Subcutaneous adipose tissue (tissue), 4 donors: ENCODE data around the gene RBM11. TPM values are rescaled to one million over a fixed set of nuclear protein-coding genes. Genes with fewer than 3 reads are reported as not detected.

Source experiments
- total RNA-seq, 4 donors: library from RNA; depleted of rRNA; stranded (reverse); fragments of >200 nt; gene quantifications; one replicate each; pipeline ENCODE4 v1.1.0, GENCODE V29; 2016
- TF ChIP-seq, protein P1 (sequence below): fragments of 450-650 bp; IDR thresholded peaks from one replicate; pipeline ENCODE4 v1.5.1; 2016; ENCODE audit warnings: low read depth, mild to moderate bottlenecking, control low read depth, antibody characterized with exemption, moderate library complexity

RBM11 gene
- total RNA-seq, 4 donors from 2014 or later, result 0.38 to 0.68 (median 0.65) TPM; not detected in 1

DNA sequence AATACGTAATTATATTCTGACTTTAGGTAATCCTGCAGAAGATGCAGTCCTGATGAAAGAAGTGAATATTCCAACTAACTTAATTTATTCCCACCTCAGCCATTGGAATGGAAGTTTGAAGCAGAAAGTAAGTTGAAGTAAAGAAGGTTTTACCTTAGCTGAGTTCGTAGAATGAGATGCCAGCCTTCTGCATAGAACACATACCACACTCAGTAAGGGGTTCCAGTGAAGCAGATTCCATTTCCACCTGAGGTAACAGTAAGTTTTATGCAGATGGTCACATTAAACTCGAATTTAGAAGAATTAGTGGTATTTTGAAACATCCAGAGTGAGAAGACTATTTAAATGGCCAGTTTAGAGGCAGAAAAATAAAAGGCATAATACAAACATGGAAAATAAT is 20.2 kb downstream of the RBM11 start:
- TF ChIP-seq, protein P1, sequence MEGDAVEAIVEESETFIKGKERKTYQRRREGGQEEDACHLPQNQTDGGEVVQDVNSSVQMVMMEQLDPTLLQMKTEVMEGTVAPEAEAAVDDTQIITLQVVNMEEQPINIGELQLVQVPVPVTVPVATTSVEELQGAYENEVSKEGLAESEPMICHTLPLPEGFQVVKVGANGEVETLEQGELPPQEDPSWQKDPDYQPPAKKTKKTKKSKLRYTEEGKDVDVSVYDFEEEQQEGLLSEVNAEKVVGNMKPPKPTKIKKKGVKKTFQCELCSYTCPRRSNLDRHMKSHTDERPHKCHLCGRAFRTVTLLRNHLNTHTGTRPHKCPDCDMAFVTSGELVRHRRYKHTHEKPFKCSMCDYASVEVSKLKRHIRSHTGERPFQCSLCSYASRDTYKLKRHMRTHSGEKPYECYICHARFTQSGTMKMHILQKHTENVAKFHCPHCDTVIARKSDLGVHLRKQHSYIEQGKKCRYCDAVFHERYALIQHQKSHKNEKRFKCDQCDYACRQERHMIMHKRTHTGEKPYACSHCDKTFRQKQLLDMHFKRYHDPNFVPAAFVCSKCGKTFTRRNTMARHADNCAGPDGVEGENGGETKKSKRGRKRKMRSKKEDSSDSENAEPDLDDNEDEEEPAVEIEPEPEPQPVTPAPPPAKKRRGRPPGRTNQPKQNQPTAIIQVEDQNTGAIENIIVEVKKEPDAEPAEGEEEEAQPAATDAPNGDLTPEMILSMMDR, result no peak

DNA sequence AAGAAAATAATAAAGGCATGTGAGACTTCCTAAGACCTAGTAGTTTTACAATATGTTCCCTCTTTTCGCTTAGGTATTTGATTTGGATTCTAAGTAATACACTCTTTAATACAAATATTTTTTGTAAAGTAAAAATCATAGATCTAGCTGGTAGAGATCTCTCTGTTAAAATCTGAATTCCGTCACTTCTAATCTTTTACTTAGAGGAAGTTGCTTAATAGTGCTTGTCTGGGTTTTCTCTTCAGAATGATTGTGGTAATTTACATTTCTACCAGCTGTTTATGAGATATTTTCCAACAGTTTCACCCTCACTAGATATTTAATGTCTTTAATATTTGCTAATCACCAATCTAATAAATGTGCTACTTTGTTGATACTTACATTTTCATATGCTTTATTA is 23.3 kb downstream of the RBM11 start:
- TF ChIP-seq, protein P1, result no peak

DNA sequence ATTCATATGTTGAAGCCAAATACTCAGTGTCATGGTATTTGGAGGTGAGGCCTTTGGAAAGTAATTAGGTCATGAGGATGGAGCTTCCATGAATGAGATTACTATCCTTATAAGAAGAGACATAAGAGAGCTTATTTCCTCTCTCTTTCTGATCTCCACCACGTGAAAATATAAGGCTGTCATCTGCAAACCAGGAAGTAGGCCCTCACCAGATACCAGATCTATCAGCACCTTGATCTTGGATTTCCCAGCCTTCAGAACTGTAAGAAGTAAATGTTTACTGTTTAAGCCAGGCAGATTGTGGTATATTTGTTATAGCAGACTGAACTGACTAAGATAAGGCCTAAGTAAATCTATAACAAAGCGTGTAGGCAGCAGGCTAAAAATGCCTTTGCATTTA is 25.3 kb downstream of the RBM11 start:
- TF ChIP-seq, protein P1, result no peak

DNA sequence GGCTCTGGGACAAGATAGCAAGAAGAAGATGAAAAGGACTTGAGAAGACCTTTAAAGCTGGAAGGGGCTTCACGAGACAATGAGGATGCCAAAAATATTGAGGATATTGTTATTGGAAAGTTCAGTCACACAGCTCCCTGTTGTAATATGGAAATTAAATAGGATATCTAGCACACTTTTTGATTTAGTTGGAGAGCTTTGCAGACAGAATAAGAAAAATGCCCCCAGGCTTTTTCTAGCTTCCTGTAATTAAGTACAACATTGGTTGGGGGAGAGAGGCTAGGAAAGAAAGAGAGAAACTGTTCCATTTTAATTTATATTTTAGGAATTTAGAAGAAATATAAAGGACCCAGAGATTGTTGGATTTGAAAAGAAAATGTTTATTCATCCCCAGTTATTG is 27.5 kb downstream of the RBM11 start:
- TF ChIP-seq, protein P1, result no peak

- TF ChIP-seq, protein P1, result no peak
Observed at GRCh38 chr21:14243874-14244273, 27.9 kb downstream of the RBM11 start.

DNA sequence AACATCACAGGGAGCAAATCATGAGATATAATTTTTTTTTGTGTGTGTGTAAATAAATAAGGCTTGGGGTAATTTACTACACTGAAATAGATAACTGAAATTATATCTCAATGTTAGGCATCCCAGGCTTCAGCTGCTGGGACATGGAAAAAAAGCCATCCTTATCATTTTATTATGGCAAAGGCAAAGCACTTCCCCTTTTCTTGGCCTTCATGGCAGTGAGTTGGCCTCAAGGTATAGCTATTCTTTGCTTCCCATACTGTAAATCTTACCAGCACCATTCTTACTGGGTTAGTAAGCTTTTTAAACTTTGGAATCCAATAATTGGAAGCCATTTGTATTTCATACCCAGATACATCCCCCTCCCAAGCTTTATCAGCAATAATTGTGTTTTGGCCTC is 29.0 kb downstream of the RBM11 start:
- TF ChIP-seq, protein P1, result no peak

GRCh38 chr21:14245711-14246110 is 29.8 kb downstream of the RBM11 start:
- TF ChIP-seq, protein P1, result no peak
